ENCODE data around the gene CA7.
A peak's percentile ranks its signal among the peaks of the same experiment; 100 is the strongest.

GRCh38 chr16:66881014-66881417 lies 36.8 kb downstream of the CA7 start:
- TF ChIP-seq, protein P1, sequence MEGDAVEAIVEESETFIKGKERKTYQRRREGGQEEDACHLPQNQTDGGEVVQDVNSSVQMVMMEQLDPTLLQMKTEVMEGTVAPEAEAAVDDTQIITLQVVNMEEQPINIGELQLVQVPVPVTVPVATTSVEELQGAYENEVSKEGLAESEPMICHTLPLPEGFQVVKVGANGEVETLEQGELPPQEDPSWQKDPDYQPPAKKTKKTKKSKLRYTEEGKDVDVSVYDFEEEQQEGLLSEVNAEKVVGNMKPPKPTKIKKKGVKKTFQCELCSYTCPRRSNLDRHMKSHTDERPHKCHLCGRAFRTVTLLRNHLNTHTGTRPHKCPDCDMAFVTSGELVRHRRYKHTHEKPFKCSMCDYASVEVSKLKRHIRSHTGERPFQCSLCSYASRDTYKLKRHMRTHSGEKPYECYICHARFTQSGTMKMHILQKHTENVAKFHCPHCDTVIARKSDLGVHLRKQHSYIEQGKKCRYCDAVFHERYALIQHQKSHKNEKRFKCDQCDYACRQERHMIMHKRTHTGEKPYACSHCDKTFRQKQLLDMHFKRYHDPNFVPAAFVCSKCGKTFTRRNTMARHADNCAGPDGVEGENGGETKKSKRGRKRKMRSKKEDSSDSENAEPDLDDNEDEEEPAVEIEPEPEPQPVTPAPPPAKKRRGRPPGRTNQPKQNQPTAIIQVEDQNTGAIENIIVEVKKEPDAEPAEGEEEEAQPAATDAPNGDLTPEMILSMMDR (IDR thresholded peaks at IDR 0.05; ENCODE audit: poor library complexity, severe bottlenecking) = no peak
- TF ChIP-seq EZH2 (IDR thresholded peaks at IDR 0.05; ENCODE audit: borderline replicate concordance, insufficient read depth, low read length, poor library complexity, severe bottlenecking) (no peak), RAD21 (conservative IDR thresholded peaks at IDR 0.05) (no peak), POLR2AphosphoS5 (IDR thresholded peaks at IDR 0.05) (no peak), SMC3 (conservative IDR thresholded peaks at IDR 0.05; ENCODE audit: poor library complexity) (no peak), EP300 (conservative IDR thresholded peaks at IDR 0.05; ENCODE audit: poor library complexity, severe bottlenecking) (no peak), MXI1 (conservative IDR thresholded peaks at IDR 0.05; ENCODE audit: poor library complexity, severe bottlenecking) (peak; percentile 4), REST (IDR thresholded peaks at IDR 0.05; ENCODE audit: borderline replicate concordance) (no peak), TAF1 (IDR thresholded peaks at IDR 0.05; ENCODE audit: low read depth) (no peak)
